GM21515 (cell line): ENCODE measurements around the gene ADD1.

Experiments
- ATAC-seq: cut with Tn5 transposase; IDR thresholded peaks from one replicate; pipeline ENCODE4 v1.9.1; 2021; ENCODE audit not compliant: unreplicated experiment

The ADD1 gene

GRCh38 chr4:2822461-2823300 is 21.0 kb upstream of the ADD1 start:
- ATAC-seq: no peak

- no peak for ATAC-seq
Measured at GRCh38 chr4:2823301-2823670, 20.4 kb upstream of the ADD1 start.

GRCh38 chr4:2823671-2824328 is 19.8 kb upstream of the ADD1 start:
- no peak for ATAC-seq

DNA sequence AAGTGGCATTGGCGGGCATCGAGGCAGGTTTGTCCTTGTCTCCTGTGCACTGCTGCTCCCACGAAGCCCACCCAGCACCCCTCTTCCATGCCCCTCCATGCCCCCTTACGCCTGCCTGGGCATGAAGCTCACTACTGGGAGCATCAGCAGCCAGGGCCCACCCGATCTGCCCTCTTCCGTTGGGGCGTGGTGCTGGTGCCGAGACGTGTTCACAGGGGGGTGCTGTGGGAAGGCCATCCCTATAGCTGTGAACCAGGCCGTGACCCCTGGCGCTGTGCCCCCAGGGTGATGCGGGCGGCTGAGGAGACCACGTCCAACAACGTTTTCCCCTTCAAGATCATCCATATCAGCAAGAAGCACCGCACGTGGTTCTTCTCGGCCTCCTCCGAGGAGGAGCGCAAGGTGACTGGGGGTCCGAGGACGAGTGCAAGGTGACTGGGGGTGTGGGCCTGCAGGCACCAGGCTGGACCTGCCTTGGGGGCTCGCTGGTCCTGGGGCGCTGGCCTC is 19.3 kb upstream of the ADD1 start:
- no peak for ATAC-seq

DNA sequence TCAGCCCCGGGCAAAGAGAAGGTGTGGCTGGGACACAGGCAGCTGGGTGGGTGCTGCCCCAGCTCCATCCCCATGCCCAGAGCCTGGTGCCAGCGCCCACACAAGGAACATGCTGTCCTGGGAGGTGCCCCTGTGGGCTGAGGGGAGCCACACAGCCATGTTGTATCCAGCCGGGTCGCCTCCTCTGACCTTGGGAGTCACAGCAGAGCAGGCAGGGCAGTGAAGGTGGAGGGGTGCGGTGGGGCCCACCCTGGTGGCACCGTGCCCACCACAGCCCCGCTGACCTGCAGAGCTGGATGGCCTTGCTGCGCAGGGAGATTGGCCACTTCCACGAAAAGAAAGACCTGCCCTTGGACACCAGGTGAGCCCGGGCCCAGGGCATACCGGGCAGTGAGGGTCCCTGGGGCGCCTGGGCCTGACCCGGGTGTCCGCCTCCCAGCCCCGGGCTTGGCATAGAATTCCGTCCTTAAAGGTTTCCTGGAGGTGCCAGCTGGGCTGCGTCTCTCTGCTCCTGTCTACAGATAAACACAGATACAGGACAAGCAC is 18.7 kb upstream of the ADD1 start:
- no peak for ATAC-seq

GRCh38 chr4:2825740-2826139 is 17.9 kb upstream of the ADD1 start:
- ATAC-seq: no peak

DNA sequence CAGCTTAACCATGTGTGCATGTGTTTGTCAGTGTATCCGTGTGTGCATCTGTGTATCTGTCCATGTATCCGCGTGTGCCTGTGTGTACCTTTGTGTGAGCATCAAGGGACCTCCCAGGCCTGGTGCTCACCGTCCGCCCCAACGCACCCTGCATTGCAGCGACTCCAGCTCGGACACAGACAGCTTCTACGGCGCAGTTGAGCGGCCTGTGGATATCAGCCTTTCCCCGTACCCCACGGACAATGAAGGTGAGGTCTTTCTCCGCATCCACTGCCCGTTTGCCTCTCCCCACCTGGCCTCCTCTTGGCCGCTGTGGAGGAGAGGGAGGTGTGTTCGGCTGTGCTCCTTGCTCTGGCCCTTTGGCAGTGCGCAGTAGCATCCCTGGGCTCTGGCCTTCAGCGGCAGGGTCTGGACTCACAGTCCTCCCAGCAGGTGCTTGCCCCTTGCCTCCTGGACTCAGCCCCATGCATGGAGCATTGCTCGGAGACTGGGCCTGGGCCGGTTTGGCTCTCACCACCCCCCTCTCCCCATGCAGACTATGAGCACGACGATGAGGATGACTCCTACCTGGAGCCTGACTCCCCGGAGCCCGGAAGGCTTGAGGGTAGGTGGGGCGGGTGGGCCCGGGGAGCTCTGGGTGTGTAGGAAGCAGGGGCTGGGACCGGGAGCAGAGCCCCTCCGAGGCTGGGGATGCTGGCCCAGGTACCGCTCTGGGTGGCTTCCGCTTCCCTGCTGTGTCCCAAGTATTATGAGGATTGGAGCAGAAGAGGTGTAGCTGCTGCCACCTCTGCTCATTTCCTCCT is 16.4 kb upstream of the ADD1 start:
- ATAC-seq: no peak

DNA sequence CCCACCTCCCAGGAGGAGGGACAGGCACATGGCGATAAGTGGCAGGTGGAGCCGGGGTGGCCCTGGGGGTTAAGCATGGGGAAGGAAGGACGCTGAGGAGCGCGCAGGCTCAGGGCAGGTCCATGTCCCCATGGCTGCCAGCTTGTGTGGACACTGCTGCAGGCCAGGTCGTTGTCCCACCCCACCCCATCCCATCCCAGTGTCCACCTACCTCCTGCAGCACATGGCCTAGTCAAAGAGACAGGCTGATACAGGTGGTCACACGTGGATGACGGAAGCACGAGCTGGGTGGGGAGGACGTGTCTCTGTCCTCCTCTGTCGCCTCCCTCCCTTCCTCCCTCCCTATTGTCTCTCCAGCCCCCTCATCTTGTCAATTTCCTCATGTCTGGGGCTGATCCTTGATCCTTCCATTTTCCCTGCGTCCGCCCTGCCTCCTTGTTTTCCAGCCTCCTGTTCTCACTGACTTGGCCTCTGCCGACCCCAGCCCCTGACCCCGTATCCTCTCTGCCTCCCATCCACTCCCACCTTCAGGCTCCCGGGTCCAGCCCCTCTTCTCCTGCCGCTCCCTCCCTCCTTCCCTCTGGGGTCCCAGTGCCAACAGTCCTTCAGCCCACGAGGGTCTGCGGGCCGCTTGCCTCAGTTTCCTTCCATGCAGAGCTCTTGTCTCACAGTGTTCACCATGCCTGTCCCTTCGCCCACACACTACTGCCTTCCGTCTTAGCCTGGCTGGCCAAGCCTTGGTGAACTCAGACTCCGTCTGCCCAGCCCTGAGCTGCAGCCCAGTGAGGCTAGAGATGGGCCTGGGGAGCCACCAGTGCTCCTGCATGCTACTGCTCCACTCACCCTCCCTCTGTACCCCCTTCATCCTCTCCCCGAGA is 15.5 kb upstream of the ADD1 start:
- no peak for ATAC-seq

DNA sequence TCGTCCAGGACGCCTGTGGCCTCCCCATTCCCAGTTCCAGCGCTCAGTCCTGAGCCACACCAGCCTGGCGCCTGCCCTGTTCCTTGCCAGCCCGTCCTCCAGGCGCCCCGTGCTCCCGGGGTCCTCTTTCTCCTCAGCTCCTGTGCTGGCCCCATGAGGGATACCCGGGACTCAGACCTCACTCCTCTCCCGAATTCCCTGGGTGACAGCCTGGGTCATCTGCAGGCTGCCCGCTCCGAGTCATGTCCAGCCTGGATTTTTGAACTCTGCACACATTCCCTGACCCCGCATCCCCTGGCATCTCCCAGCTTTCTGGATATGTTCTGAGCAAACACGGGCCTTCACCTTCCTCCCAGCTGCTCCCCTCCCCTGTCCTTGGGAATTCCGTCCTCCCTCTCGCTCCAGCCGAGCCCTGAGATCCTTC is 14.9 kb upstream of the ADD1 start:
- no peak for ATAC-seq

DNA sequence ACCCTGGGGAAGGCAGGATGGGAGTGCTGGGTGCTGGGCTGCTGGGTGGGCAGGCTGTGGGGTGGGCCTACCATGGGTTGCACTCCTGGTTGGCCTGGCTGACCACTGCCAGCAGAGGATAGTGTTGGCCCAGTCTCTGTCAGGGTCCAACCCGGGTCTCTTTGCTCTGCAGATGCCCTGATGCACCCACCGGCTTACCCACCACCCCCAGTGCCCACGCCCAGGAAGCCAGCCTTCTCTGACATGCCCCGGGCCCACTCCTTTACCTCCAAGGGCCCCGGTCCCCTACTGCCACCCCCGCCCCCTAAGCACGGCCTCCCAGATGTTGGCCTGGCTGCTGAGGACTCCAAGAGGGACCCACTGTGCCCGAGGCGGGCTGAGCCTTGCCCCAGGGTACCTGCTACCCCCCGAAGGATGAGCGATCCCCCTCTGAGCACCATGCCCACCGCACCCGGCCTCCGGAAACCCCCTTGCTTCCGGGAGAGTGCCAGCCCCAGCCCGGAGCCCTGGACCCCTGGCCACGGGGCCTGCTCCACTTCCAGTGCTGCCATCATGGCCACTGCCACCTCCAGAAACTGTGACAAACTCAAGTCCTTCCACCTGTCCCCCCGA is 14.2 kb upstream of the ADD1 start:
- ATAC-seq: no peak

- no peak for ATAC-seq
Measured at GRCh38 chr4:2829933-2830451, 13.7 kb upstream of the ADD1 start.

DNA sequence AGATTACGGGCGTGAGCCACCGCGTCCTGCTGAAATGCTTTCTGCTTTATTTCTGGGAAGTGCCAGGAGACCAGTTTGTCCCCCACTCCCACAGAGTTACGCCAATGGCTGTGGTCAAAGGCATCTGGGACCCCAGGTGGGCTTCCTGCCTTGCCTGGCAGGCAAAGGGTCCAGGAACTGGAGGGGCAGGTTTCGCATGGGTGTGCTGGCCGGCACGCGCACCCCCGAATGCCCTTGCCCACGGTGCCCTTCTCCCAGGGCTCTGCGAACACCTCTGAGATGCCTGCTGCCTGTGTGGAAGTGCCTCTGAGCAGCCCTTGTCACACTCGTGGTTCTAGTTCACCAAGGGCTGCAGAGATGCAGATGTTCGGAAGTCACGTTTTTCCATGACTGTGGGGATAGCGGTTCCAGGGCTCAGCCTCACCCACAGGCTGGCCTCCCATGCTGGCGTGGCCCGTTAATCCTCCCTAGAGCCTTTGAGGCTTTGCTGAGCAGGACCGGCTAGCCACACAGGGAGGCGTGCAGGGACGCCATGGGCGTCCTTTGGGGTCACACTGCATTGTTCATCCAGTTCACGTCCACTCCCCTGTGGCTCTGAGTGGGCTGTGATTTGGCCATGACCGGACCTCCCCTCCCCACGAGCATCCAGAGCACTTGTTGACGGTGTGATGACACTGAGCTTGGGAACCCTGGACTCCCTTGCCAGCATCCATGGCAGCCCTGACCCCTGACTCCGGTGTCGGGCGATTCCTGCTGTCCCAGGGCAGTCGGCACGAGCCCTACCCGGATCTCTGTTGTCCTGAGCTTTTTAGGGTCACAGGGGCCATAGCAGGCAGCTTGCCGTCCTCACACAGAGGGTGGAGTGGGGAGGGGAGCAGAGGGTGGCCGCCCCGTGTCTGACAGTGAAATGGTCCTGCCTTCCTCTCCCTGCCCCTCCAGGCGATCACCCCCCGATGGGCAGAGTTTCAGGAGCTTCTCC is 12.7 kb upstream of the ADD1 start:
- no peak for ATAC-seq

DNA sequence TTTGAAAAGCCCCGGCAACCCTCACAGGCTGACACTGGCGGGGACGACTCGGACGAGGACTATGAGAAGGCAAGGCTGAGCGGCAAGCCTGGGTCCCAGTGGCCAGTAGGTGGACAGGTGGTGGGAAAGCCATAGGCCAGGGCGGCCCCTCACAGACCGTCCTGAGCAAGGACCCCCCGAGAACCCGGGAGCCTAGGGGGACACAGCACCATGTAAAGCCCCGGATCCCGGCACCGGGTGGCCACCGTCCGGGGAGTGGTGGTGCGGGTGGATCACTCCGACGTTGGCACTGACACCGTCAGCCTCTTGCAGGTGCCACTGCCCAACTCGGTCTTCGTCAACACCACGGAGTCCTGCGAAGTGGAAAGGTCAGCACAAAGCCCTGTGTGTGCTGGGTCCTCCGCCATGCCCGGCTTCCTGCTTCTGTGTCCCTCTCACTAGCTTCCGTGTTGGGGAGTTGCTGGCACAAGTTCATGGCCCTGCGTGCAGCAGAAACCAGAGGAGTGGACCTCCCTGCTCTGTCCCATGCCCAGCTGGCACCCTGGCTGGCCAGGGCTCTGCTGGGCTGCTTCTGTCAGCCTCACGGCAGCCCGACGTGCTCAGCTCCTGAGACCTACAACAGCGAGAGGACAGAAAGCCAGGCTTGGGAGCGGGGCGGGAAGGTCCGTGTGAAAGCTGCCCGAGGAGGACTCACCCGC is 11.9 kb upstream of the ADD1 start:
- ATAC-seq: no peak

GRCh38 chr4:2832309-2832980 is 11.2 kb upstream of the ADD1 start:
- peak; percentile 57 for ATAC-seq

DNA sequence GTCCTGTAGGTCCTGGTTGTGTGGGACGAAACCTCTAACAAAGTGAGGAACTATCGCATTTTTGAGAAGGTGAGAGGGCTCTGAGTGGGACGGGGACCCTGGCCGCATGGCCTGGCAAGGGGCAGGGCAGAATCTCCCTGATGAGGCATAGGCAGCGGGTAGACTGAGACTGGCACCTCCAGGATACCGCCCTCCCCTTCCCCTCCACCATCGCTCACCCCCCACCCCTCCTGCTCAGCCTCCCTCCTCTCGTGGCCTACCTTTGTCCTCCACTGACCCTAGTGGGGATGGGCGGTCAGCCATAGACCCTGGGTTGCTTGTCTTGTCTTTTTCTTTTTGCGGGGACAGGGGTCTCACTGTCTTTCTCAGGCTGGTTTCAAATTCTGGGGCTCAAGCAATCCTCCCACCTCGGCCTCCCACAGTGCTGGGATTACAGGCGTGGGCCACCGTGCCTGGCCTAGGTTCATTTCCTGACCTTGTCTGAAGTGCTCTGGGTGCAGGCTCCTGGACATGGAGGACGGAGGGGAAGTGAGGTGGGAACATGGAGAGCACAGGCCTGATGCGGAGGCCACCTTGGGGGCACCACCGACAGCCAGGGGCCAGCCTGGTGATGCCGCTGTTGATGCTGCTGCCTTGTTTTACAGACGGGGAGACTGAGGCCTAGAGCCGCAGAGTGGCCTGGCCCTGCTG is 10.5 kb upstream of the ADD1 start:
- ATAC-seq: no peak

GRCh38 chr4:2833671-2834000 is 10.0 kb upstream of the ADD1 start:
- ATAC-seq: no peak
